Adrenal gland (tissue), 5 donors: ENCODE data around the gene NAT9.
A peak's percentile ranks its signal among the peaks of the same experiment; 100 is the strongest.

Source experiments
- CTCF ChIP-seq, 6 experiments: fragments of 450-650 bp in 4 of 6; fragments of 200-600 bp in 2 of 6; sonication (generic) in 1 of 6; IDR thresholded peaks; 1 replicate in 5 of 6; 2 replicates in 1 of 6; pipeline versions ENCODE4 v1.5.1 to v1.8.0; 2016 to 2021; ENCODE audit warnings: antibody characterized with exemption in 6 of 6, mild to moderate bottlenecking in 2 of 6, moderate library complexity in 1 of 6
- POLR2A ChIP-seq, 2 donors: fragments of 450-650 bp; IDR thresholded peaks; one replicate each; pipeline ENCODE4 v1.6.1; 2017; ENCODE audit warnings: antibody characterized with exemption in 2 of 2, mild to moderate bottlenecking in 2 of 2, moderate library complexity in 1 of 2
- donor health status: DM: no; HTN: no; CAD: no.

- TF ChIP-seq CTCF (IDR thresholded peaks at IDR 0.05): peak; percentile 54 to 84 (median 80)
- TF ChIP-seq POLR2A (IDR thresholded peaks at IDR 0.05): no peak
Observed at GRCh38 chr17:74770498-74771318, 5.4 kb downstream of the NAT9 start.
